Activated T-cell treated with anti-CD3 and anti-CD28 coated beads for 4 hours (primary cell): ENCODE results near the gene ZNF385A.
"Not testable (repeated sequence)": the region's sequence is repeated elsewhere in the genome, so short reads cannot be mapped to it uniquely, and the experiment has no call there.

Experiments
- DNase-seq: peaks from one replicate; pipeline ENCODE4 v3.0.0-alpha.2; 2020

The ZNF385A gene

GRCh38 chr12:54352891-54353874 is 31.4 kb downstream of the ZNF385A start:
- no peak for DNase-seq

- DNase-seq, result peak; percentile 33
Measured at GRCh38 chr12:54352022-54352531, 32.5 kb downstream of the ZNF385A start.

DNA sequence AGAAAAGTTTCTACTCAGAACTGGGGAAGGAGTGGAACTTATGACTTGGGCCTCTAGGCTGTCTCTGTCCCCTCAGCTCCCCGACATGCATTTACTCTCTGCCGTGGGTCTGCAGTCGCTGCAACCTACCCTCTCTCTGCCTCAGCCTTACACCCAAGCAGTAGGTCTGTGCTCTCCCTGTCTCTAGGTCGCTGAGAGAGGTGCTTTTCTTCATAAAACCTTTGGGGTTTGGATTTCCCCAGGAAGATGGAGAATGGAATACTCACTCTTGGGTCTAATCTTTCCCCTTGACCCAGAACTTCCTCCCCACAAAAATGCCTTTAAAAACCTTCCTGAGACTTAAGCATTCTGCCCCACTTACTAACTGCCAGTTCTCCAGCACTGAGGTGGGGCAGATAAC is 33.2 kb downstream of the ZNF385A start:
- DNase-seq, result no peak

DNA sequence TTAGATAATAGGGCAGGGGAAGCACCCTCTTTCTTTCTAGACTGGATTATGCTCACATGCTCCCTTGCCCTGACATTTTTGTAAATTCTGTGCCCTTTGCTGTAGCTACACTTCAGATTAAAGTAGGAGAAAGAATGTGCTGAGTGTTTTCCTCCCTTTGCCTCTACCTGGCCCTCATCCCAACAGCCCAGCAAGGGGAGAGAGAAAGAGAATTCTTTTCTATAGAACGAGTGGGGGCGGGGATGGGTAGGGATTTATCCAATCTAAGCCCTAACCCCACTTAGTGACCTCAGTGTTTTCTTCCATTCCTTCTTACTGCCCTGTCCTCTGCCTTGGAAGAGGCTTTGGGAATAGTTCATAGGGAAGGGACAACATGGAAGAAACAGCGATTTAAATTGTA is 33.8 kb downstream of the ZNF385A start:
- DNase-seq, result no peak

DNA sequence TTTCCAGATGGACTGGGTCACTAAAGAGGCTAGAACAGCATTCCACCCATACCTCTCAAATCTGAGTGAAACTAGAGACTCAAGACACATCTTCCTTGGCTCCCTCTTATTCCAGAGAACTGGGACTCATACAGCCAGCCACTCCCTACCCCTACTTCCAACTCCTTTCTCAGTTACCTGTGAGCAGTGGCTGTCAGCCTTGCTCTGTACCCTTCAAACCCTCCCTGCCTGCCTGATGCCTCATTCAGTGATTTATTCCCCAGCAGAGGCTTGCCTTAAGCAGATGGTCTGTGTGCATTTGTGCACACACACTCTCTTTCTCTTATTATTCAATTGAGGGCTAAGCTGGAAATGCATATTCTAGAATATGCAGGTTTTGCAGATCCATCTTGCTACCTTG is 34.9 kb downstream of the ZNF385A start:
- DNase-seq, result no peak

DNA sequence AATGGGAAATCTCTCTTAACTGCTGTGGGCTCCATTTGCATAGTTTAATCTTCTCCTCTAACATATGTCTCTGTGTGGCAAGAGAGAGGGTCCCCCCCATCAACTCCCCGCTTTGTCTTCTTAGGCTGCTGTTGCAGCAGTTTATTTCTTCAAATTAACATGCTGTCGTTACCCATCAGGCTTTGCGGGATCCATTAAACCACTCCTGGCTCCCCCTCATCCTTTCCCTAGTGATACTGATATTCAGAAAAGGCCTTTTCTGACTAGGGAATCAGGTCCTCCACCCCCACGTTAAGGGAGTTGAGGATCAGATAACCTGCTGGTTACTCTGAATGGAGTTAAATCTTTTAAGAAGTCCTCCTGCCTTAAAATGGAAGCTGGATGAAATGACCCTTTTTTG is 35.5 kb downstream of the ZNF385A start:
- DNase-seq, result no peak

- DNase-seq, result no peak
Measured at GRCh38 chr12:54341378-54342300, 42.9 kb downstream of the ZNF385A start.

- no peak for DNase-seq
Measured at GRCh38 chr12:54340846-54341245, 43.7 kb downstream of the ZNF385A start.

DNA sequence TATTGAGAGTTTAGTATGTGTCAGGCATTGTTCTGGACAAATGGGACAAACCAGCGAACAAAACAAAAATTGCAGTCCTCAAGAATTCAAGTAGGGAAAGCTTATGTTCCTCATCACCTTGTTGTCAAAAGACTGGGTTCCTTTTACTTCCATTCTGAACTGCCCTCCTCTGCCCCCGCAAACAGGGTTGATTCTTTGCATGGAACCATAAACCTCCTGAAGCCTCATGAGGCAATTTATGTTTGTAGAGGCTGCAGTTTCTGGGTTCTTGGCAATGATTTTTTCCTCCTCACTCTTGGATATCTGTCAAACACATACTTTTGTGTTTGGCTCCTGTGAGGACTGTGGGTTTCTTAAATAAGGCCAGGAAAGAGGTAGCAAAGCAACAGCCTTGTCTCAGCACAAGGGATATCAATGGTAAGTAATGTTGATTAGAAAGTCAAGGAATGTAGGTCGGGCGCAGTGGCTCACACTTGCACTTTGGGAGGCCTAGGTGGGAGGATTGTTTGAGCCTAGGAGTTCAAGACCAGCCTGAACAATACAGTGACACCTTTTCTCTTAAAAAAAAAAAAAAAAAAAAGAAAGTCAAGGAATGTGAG is 45.7 kb downstream of the ZNF385A start:
- DNase-seq, result no peak

GRCh38 chr12:54337854-54338650 is 46.5 kb downstream of the ZNF385A start:
- DNase-seq, result no peak

- no peak for DNase-seq
Measured at GRCh38 chr12:54337280-54337842, 47.2 kb downstream of the ZNF385A start.

DNA sequence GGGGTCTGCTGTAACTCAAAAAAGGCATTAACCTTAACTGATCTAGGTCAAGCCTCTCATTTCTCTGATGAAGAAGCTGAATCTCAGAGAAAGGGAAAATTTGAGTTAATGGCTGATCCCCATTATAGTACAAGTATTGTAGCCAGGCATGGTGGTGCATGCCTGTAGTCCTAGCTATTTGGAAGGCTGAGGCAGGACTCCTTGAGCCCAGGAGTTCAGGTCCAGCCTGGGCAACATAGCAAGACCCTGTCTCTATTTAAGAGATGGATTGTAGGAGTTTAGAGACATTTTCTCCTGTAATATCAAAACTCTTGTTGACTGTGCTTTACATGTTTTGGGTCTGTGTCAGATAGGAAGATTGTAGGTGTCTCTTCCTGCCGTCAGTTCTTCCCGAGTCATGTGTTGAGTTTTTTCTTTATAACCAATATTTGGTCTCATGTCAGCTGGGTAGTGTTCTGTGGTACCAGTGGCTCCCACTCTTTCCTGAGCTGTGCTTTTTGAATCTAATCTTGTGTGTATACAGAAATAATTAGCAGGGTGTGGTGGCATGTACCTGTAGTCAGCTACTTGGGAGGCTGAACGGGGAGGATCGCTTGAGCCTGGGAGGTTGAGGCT is 51.0 kb downstream of the ZNF385A start:
- DNase-seq, result no peak

GRCh38 chr12:54331461-54331860 is 53.1 kb downstream of the ZNF385A start:
- DNase-seq, result no peak

DNA sequence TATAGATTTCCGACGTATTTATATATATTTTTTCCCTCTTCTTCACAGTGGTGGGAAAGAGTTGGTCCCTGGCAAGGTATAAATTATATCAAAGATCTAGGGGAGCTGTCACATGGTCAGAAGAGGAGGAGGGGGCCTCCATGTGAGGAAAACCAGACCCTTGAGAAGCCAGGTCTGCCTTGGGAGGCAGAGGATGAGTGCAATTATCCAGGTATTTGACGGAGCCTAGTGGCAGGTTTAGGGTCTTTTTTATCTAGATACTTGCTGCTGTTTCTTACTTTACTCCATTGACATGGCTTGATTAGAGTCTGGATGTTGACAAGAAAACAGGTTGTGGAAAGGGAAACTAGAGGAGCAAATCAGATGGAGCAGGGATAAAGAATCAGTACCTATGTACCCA is 54.1 kb downstream of the ZNF385A start:
- DNase-seq, result no peak

DNA sequence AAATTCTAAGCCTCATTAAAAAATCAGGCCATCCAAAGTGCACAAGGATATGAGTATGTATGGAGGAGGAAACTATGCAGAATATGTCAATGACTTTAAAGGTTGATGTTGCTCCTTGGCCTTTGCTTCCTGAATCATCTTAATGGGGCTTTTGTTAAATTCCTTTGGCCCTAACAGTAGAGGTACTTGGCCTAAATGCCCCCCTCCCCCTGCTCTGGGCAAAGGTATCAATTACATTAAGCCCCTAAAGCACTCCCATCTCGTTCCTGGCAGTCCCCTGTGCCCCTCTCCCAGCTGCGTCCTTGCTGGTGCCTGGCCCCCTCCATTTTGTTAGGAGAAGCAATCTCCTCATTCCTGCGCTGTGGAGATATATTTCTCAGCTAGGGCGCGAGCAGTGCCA is 54.8 kb downstream of the ZNF385A start:
- DNase-seq, result no peak

DNA sequence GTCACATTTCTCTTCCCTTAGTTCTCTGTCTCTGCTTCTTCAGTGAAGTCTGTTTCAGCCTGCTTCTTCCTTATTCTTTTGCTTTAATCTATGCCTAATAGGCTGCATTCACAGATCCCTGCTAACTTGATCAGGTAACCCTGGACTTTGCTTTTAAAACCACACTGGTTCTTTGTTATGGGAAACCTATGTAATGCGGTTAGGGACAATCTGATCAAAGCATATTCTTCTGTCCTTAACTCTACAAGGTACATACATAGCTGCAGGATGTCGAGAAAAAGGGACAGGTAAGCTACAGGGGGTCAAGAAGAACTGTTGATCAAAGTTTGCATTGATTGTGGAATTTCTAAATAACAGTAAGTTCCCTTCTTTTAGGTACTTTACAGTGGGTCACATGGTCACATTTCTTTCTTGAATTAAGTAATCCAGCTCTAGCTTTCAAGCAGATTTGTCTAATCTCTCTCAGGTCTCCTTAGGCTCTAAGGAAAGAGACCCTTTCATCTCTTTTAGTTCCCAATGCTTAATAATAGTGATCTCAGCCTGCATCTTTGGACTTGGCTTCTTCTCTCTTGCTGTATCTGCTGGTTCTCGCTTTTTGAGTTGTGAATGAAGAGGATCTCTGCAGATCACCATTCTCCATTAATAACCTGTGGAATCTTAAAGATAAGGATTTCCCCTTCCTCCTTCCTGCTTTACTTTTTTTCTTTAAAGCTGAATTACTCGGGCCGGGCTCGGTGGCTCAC is 55.8 kb downstream of the ZNF385A start:
- no peak for DNase-seq

- DNase-seq, result not testable (repeated sequence)
Measured at GRCh38 chr12:54325442-54326109, 59.0 kb downstream of the ZNF385A start.

- DNase-seq, result peak; percentile 93
Measured at GRCh38 chr12:54324617-54325441, 59.7 kb downstream of the ZNF385A start, which contains the start of gene COPZ1. TSS of gene COPZ1 (plus strand) at chr12:54325131. CDS start at chr12:54325164, 33 bp downstream.

DNA sequence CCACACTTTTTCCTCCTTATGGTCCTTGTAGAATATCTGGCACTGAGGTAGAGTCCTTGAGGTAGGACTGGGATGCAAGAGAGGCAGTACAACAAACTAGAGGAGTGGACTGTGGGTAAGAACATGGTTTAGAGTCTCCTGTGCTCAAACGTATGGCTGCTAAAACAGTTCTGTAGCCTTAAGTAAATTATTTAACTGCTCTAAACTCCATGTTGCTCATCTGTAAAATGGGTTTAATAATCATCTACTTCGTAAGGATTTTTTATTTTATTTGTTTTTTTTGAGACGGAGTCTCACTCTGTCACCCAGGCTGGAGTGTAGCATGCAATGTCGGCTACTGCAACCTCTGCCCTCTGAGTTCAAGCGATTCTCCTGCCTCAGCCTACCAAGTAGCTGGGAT is 63.2 kb downstream of the ZNF385A start:
- no peak for DNase-seq
